Stimulated activated naive CD4-positive, alpha-beta T cell (primary cell): Measurements from ENCODE around the gene KCNMB2.
"Not testable (repeated sequence)": the region's sequence is repeated elsewhere in the genome, so short reads cannot be mapped to it uniquely, and the experiment has no call there.

Experiments used
- DNase-seq, 6 experiments: peaks; one replicate each; lab custom pipeline; 2025; lab: John Stamatoyannopoulos, UW

Gene KCNMB2

DNA sequence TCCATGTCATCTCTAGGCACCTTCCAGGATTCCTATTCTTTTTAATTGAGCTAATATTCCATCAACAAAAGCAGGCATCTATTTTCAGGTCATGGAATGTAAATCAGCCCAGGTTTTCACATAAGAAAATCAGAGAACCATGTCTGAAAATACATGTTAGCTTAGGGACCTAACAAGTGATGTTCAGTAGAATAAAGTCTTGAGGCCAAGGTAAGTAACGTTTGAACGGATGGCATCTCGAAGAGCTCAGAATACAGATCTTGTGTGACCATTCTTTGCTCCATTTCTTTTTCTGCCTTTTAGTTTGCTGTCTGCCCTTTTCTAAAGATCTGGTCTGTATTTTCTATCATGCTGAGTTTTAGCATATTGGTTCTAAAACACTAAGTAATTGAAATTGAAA is 16.5 kb upstream of the KCNMB2 start:
- DNase-seq: no peak

DNA sequence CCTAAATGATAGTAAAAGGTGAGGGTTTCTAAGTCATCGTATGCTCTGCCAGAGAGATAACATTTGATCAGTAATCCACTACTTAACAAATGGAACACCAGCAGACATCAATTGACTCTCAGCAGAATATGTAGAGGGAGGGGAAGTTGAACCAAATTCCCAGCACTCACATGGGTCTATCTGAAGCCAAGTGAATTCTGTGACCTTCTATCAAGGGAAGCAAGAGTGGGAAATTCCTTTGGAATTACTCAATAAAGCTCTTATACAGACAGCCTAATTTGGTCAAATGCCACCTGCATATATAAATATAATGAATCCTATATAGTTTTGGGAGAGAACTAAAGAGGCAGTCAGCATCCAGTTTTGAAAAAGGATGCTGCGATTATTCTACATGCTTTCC is 15.8 kb upstream of the KCNMB2 start:
- no peak for DNase-seq

DNA sequence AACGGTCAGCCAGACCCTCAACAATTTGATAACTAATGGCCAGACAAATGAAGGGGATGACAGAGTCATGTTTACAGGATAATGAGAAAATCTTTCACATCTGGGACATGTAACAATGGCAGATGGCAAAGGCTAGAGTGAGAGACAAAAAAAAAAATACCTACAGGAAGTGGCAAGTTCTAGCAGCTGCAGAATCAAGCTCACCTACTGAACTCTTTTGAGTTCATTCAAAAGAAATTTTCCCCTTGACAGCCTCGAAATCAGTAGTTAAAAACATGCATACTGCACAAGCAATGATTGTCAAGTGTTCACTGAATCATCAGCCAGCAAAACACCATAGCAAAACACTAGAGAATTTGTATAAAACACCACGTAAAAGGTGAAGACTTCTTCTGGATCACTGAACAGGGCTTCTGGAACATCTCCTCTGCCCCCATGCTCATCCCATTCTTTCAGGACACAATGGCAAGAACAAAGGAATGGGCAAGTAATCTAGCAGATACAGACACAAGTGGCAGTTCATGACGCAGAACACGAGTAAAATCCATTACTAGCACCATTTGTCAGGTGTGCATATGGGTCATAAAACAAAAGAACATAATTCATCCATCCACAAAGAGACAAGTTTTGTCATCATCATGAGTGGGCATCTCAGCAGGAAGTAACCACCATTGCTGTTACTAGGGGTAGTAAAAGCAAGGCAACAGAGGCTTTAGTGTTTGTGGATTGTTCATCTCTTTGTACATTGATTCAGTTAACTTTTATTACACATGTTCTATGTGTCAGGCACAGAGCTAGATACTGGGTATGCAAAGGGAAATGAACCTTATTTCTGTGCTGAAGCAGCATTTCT is 13.8 kb upstream of the KCNMB2 start:
- no peak for DNase-seq

- no peak for DNase-seq
Measured at GRCh38 chr3:178525251-178525650, 11.0 kb upstream of the KCNMB2 start.

- no peak for DNase-seq
Measured at GRCh38 chr3:178526291-178526690, 9.9 kb upstream of the KCNMB2 start.

GRCh38 chr3:178527981-178528380 is 8.3 kb upstream of the KCNMB2 start:
- DNase-seq: no peak

DNA sequence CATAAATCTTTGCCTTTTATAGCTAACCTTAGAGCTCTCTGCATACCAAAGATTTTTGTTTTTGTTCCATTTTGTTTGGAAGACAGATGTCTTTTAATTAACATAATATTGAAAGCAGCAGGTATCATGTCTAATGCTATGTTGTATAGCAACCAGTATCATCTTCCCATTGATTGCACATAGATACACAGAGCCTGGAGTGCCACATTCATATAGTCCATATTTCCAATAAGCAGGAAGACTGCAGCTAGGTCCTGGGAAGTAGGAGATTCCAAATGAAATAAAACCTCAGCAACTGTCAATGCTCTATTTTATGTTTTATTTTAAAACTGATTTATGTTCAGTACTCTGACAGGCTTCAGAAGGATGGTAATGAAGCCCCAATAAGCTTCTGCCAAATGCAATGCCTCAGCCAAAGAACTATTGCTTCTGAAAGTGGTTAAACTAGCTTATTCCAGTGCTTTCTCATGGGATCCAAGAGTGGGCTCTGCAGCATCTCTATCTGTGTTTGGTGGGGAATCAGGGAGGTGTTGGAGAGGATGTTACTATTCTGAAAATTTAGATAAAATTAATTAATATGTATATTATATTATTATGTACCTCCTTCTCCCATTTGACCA is 6.5 kb upstream of the KCNMB2 start:
- DNase-seq: no peak

DNA sequence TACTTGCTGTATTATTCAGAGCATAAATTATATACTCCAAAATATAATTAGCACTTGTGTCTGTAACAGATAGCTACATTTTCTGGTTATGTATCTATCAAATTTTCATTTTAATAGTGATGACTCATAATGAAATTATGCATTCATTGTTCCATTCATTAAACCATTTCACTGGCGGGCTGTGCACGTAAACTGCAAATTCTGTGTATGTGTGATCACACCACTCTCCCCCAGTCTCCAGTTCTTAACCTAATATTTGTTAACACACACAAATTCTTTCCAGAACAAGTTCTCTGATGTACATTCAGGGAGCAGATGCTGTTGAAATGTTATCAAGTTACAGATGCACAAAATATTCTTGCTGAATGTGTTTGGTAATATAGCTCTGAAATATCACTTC is 3.8 kb upstream of the KCNMB2 start:
- DNase-seq: no peak

- DNase-seq: no peak
Measured at GRCh38 chr3:178537122-178537705, 978 bp downstream of the KCNMB2 start.

- DNase-seq: no peak
Measured at GRCh38 chr3:178538056-178538455, 1.8 kb downstream of the KCNMB2 start.

DNA sequence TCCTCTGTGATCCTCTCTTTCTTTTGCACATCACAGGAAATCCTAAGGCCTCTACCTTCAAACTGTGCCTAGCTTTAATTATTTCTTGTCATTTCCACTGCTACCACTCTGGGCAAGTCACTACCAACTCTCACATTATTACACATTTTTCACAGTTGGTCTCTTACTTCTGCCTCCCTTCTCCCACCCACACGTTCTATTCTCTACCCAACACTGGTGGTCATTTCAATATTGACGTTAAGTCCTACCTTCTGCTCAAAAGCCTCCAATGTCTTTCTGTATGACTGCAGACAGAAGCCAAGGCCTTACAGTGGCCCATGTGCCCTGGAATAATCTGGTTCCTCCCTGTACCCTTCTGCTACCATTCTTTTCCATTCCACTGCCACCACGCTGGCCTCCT is 3.9 kb downstream of the KCNMB2 start:
- DNase-seq: no peak

- no peak for DNase-seq
Measured at GRCh38 chr3:178545337-178545736, 9.1 kb downstream of the KCNMB2 start.

GRCh38 chr3:178546079-178546478 is 9.8 kb downstream of the KCNMB2 start:
- DNase-seq: no peak

GRCh38 chr3:178549426-178549825 is 13.2 kb downstream of the KCNMB2 start:
- DNase-seq: not testable (repeated sequence)

DNA sequence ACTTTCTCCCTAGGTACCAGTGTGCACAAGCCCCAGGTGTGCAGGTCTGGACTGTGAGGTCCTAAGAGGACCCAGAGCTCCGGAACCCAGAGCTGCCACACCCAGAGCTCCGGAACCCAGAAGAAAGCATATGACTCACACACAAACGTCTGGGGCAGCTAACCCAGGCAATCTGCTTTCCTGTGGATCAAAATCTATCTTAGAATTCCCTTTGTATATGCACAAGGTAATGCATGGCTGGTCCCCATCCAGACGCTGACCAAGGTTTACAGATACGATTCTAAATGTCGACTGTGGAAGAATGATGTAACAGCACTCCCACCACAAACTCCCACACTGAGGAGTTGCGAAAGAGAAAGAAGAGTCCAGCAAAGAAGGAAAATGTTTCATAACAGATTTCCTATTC is 15.7 kb downstream of the KCNMB2 start:
- no peak for DNase-seq

GRCh38 chr3:178558637-178559036 is 22.4 kb downstream of the KCNMB2 start:
- DNase-seq: no peak

- DNase-seq: no peak
Measured at GRCh38 chr3:178560759-178561158, 24.5 kb downstream of the KCNMB2 start.

- no peak for DNase-seq
Measured at GRCh38 chr3:178561239-178561638, 25.0 kb downstream of the KCNMB2 start.

DNA sequence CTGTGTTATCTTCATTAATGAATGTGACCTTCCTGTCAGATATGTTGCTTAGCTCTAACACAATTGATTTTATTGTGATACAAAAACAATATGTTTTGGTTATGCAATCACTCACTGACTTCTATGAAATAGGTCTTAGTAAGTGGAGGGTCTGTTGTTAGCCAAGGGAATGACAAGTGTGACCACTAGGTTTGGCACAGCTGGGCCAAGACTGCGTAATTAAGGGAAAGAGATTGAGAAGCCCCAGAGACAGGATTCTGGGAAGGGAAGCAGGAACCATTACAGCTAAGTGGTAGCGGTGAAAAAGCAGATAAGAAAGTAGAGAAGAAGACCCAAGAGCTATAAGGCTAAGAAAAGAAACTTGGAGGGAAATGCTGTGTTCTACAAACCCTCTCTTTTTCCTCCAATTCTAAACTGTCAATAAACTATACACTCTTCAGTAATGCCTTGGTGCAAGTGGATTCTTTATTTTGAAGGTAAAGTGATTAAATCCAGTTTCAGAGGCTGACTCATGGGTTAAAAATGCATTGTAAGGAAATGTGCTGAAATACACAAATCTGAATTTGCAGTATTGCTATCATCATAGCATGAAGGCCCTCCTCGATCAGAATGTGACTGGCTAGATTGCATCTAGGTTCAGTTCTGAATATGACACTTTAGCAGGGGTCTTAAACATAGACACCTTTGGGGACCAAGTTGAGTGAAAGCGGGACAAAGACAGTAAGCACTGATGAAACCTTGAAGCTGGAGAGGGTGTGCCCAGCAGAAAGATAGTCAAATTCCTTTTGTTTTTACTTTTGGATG is 26.1 kb downstream of the KCNMB2 start:
- no peak for DNase-seq

DNA sequence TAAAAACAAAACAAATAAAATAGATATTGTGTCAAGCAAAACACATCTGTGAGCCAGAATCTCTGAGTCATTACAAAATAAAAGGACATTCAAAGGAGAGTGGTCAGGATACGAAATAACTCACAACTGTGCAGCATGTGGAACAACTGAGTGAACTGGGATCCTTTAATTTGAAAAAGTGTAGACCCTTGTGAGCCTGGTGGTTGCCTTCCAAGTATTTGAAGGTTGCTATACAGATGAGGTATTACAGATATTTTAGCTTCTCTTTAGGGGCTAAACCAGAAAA is 26.7 kb downstream of the KCNMB2 start:
- no peak for DNase-seq

DNA sequence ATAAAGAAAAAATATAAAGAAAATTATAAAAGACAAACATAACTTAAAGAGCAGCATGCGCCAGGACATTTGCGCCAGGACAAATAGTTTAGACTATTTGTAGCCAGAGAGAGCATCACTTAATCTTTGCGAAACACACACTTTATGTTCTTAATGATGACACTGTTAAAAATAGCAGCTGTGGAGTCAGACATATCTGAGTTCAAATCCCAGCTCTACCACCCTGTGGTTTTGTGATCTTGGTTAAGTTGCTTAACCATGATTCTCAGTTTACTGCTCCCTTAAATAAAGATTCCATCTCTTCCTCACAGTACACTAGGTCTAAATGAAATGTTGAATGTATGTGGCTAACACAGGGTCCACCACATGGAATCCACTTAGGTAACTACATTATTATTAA is 31.4 kb downstream of the KCNMB2 start:
- DNase-seq: no peak

GRCh38 chr3:178568155-178568731 is 32.0 kb downstream of the KCNMB2 start:
- no peak for DNase-seq
